HEK293 (cell line): ENCODE measurements around the gene RARS1.

ENCODE experiments used
- EGR2 ChIP-seq: fragments of 450-650 bp; formaldehyde crosslinking; IDR thresholded peaks from 2 replicates; pipeline ENCODE4 v1.5.1; 2016; ENCODE audit warnings: low read depth, missing biosample characterization, missing genetic modification characterization
- GLI2 ChIP-seq: fragments of 450-650 bp; formaldehyde crosslinking; IDR thresholded peaks from 2 replicates; pipeline ENCODE4; 2017; ENCODE audit warnings: missing biosample characterization, missing genetic modification characterization, low read depth, borderline replicate concordance
- HOXC10 ChIP-seq: sonication (generic); formaldehyde crosslinking; IDR thresholded peaks from 2 replicates; pipeline ENCODE4 v1.8.1; 2023; ENCODE audit warnings: mild to moderate bottlenecking, missing genetic modification reagents
- OVOL3 ChIP-seq: fragments of 450-650 bp; formaldehyde crosslinking; IDR thresholded peaks from 2 replicates; pipeline ENCODE4 v1.5.1; 2016; ENCODE audit warnings: missing biosample characterization, missing genetic modification characterization
- PRDM1 ChIP-seq: fragments of 450-650 bp; formaldehyde crosslinking; IDR thresholded peaks from 2 replicates; pipeline ENCODE4; 2016; ENCODE audit warnings: missing biosample characterization, missing genetic modification characterization
- WT1 ChIP-seq: fragments of 450-650 bp; formaldehyde crosslinking; IDR thresholded peaks from 2 replicates; pipeline ENCODE4 v1.5.1; 2016; ENCODE audit warnings: missing biosample characterization, missing genetic modification characterization
- ZFP37 ChIP-seq: fragments of 450-650 bp; formaldehyde crosslinking; IDR thresholded peaks from 2 replicates; pipeline ENCODE4 v1.5.1; 2016; ENCODE audit warnings: missing biosample characterization, missing genetic modification characterization
- ZIC2 ChIP-seq: fragments of 450-650 bp; formaldehyde crosslinking; IDR thresholded peaks from 2 replicates; pipeline ENCODE4 v1.5.1; 2016; ENCODE audit warnings: missing biosample characterization, missing genetic modification characterization
- ZNF138 ChIP-seq: fragments of 450-650 bp; formaldehyde crosslinking; IDR thresholded peaks from 2 replicates; pipeline ENCODE4 v1.5.1; 2016; ENCODE audit warnings: missing biosample characterization, missing genetic modification characterization, borderline replicate concordance
- ZNF169 ChIP-seq: fragments of 450-650 bp; formaldehyde crosslinking; IDR thresholded peaks from 2 replicates; pipeline ENCODE4 v1.5.1; 2016; ENCODE audit warnings: missing biosample characterization, missing genetic modification characterization
- ZNF175 ChIP-seq: fragments of 450-650 bp; formaldehyde crosslinking; IDR thresholded peaks from 2 replicates; pipeline ENCODE4 v1.5.1; 2016; ENCODE audit warnings: missing biosample characterization, missing genetic modification characterization
- ZNF354C ChIP-seq: fragments of 450-650 bp; formaldehyde crosslinking; IDR thresholded peaks from 2 replicates; pipeline ENCODE4 v1.5.1; 2016; ENCODE audit warnings: missing biosample characterization, missing genetic modification characterization, low read depth, borderline replicate concordance
- ZNF37A ChIP-seq: fragments of 450-650 bp; IDR thresholded peaks from 2 replicates; pipeline ENCODE4 v1.5.1; 2018; ENCODE audit warnings: missing biosample characterization, missing genetic modification characterization
- ZNF416 ChIP-seq: fragments of 450-650 bp; formaldehyde crosslinking; IDR thresholded peaks from 2 replicates; pipeline ENCODE4 v1.5.1; 2016; ENCODE audit warnings: missing biosample characterization, missing genetic modification characterization
- ZNF48 ChIP-seq: fragments of 450-650 bp; formaldehyde crosslinking; IDR thresholded peaks from 2 replicates; pipeline ENCODE4 v1.5.1; 2016; ENCODE audit warnings: missing biosample characterization, missing genetic modification characterization
- ZNF510 ChIP-seq: fragments of 450-650 bp; formaldehyde crosslinking; IDR thresholded peaks from 2 replicates; pipeline ENCODE4 v1.5.1; 2018; ENCODE audit warnings: mild to moderate bottlenecking, missing genetic modification characterization, missing biosample characterization; ENCODE audit not compliant: insufficient replicate concordance
- ZNF561 ChIP-seq: fragments of 450-650 bp; IDR thresholded peaks from 2 replicates; pipeline ENCODE4 v1.5.1; 2018; ENCODE audit warnings: missing biosample characterization, missing genetic modification characterization, borderline replicate concordance
- ZNF571 ChIP-seq: fragments of 450-650 bp; formaldehyde crosslinking; IDR thresholded peaks from 2 replicates; pipeline ENCODE4 v1.5.0; 2017; ENCODE audit warnings: missing biosample characterization, missing genetic modification characterization
- ZNF624 ChIP-seq: fragments of 450-650 bp; formaldehyde crosslinking; IDR thresholded peaks from 2 replicates; pipeline ENCODE4 v1.5.1; 2017; ENCODE audit warnings: missing biosample characterization, missing genetic modification characterization
- ZNF629 ChIP-seq: fragments of 450-650 bp; formaldehyde crosslinking; IDR thresholded peaks from 2 replicates; pipeline ENCODE4 v1.5.1; 2017; ENCODE audit warnings: missing biosample characterization, missing genetic modification characterization
- ZNF654 ChIP-seq: fragments of 450-650 bp; formaldehyde crosslinking; IDR thresholded peaks from 2 replicates; pipeline ENCODE4 v1.5.1; 2016; ENCODE audit warnings: low read depth, missing biosample characterization, missing genetic modification characterization
- ZNF677 ChIP-seq: fragments of 450-650 bp; IDR thresholded peaks from 2 replicates; pipeline ENCODE4 v1.5.0; 2018; ENCODE audit warnings: missing biosample characterization, mild to moderate bottlenecking, missing genetic modification characterization, moderate library complexity
- ZNF830 ChIP-seq: fragments of 450-650 bp; IDR thresholded peaks from 2 replicates; pipeline ENCODE4 v1.5.0; 2018; ENCODE audit warnings: missing biosample characterization, missing genetic modification characterization, low read depth, mild to moderate bottlenecking, moderate library complexity
- ZNF837 ChIP-seq: fragments of 450-650 bp; formaldehyde crosslinking; IDR thresholded peaks from 2 replicates; pipeline ENCODE4 v1.5.1; 2016; ENCODE audit warnings: missing biosample characterization, missing genetic modification characterization
- ZSCAN16 ChIP-seq: fragments of 450-650 bp; formaldehyde crosslinking; IDR thresholded peaks from 2 replicates; pipeline ENCODE4 v1.5.1; 2016; ENCODE audit warnings: missing biosample characterization, missing genetic modification characterization
- TF ChIP-seq, protein P1 (sequence below): fragments of 450-650 bp; formaldehyde crosslinking; IDR thresholded peaks from 2 replicates; pipeline ENCODE4 v1.5.1; 2016; ENCODE audit warnings: missing biosample characterization, missing genetic modification characterization
- TF ChIP-seq, protein P2 (sequence below): fragments of 450-650 bp; formaldehyde crosslinking; optimal IDR thresholded peaks from 2 replicates; pipeline ENCODE3; 2016; ENCODE audit warnings: missing biosample characterization, mild to moderate bottlenecking, missing genetic modification characterization
- TF ChIP-seq, protein P3 (sequence below): fragments of 450-650 bp; IDR thresholded peaks from 2 replicates; pipeline ENCODE4 v1.5.1; 2018; ENCODE audit warnings: missing biosample characterization, missing genetic modification characterization
- TF ChIP-seq, protein P4 (sequence below): fragments of 450-650 bp; formaldehyde crosslinking; IDR thresholded peaks from 2 replicates; pipeline ENCODE4 v1.5.1; 2016; ENCODE audit warnings: missing biosample characterization, missing genetic modification characterization, borderline replicate concordance
- TF ChIP-seq, protein P5 (sequence below): fragments of 450-650 bp; formaldehyde crosslinking; IDR thresholded peaks from 2 replicates; pipeline ENCODE4 v1.5.1; 2016; ENCODE audit warnings: missing biosample characterization, missing genetic modification characterization

The RARS1 gene

DNA sequence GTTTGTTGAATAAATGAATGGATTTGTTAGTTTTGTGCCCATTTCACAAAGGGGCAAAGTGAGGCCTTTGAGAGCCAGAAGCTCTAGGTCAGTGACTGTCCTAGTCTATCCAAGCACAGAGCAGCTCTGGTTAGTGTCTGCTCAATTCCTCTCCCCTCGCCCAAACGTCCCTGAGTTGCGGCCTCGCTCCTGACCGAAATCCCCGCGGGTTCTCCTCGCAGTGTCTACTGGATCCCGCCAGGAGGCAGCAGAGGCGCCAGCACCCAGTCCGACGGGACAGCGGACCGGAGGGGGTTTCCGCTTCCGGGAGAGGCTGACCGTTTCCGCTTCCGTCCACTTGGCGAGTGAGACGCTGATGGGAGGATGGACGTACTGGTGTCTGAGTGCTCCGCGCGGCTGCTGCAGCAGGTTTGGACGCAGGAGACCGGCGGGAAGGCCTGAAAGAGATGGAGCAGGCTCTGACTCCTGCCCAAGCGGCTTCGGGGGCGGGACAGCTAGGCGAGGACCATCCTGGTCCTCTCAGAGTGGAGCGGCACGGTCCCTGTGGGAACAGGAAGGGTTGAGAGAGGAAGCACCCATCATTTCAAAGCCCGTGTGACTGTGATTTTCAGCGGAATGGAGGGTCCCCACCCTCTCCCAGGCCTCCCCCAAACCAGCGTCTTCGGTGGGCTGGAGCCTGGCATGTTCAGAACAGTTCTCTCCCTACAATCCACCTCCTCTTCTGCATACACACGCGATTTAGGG, at the start of gene RARS1 (continued):
- TF ChIP-seq GLI2 = no peak
- TF ChIP-seq, protein P1, sequence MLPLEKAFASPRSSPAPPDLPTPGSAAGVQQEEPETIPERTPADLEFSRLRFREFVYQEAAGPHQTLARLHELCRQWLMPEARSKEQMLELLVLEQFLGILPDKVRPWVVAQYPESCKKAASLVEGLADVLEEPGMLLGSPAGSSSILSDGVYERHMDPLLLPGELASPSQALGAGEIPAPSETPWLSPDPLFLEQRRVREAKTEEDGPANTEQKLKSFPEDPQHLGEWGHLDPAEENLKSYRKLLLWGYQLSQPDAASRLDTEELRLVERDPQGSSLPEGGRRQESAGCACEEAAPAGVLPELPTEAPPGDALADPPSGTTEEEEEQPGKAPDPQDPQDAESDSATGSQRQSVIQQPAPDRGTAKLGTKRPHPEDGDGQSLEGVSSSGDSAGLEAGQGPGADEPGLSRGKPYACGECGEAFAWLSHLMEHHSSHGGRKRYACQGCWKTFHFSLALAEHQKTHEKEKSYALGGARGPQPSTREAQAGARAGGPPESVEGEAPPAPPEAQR = no peak
- TF ChIP-seq ZNF416 (tag by site-specific recombination) = no peak
- no peak for TF ChIP-seq ZNF830 (tag by site-specific recombination)
- TF ChIP-seq ZNF48 (tag by site-specific recombination) = no peak
- TF ChIP-seq, protein P2, sequence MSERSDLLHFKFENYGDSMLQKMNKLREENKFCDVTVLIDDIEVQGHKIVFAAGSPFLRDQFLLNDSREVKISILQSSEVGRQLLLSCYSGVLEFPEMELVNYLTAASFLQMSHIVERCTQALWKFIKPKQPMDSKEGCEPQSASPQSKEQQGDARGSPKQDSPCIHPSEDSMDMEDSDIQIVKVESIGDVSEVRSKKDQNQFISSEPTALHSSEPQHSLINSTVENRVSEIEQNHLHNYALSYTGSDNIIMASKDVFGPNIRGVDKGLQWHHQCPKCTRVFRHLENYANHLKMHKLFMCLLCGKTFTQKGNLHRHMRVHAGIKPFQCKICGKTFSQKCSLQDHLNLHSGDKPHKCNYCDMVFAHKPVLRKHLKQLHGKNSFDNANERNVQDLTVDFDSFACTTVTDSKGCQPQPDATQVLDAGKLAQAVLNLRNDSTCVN = peak; percentile 23
- no peak for TF ChIP-seq PRDM1
- TF ChIP-seq, protein P3, sequence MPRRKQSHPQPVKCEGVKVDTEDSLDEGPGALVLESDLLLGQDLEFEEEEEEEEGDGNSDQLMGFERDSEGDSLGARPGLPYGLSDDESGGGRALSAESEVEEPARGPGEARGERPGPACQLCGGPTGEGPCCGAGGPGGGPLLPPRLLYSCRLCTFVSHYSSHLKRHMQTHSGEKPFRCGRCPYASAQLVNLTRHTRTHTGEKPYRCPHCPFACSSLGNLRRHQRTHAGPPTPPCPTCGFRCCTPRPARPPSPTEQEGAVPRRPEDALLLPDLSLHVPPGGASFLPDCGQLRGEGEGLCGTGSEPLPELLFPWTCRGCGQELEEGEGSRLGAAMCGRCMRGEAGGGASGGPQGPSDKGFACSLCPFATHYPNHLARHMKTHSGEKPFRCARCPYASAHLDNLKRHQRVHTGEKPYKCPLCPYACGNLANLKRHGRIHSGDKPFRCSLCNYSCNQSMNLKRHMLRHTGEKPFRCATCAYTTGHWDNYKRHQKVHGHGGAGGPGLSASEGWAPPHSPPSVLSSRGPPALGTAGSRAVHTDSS (tag by site-specific recombination) = no peak
- TF ChIP-seq ZNF571 (tag by site-specific recombination) = no peak
- TF ChIP-seq ZNF510 (tag by site-specific recombination) = no peak
- TF ChIP-seq HOXC10 (CRISPR knock-in tag) = no peak
- TF ChIP-seq ZFP37 (tag by site-specific recombination) = 0 out of 2 replicates have a peak, but pooled peaks have one; percentile 39
- TF ChIP-seq ZNF37A = no peak
- no peak for TF ChIP-seq ZNF677 (tag by site-specific recombination)
- TF ChIP-seq, protein P4, sequence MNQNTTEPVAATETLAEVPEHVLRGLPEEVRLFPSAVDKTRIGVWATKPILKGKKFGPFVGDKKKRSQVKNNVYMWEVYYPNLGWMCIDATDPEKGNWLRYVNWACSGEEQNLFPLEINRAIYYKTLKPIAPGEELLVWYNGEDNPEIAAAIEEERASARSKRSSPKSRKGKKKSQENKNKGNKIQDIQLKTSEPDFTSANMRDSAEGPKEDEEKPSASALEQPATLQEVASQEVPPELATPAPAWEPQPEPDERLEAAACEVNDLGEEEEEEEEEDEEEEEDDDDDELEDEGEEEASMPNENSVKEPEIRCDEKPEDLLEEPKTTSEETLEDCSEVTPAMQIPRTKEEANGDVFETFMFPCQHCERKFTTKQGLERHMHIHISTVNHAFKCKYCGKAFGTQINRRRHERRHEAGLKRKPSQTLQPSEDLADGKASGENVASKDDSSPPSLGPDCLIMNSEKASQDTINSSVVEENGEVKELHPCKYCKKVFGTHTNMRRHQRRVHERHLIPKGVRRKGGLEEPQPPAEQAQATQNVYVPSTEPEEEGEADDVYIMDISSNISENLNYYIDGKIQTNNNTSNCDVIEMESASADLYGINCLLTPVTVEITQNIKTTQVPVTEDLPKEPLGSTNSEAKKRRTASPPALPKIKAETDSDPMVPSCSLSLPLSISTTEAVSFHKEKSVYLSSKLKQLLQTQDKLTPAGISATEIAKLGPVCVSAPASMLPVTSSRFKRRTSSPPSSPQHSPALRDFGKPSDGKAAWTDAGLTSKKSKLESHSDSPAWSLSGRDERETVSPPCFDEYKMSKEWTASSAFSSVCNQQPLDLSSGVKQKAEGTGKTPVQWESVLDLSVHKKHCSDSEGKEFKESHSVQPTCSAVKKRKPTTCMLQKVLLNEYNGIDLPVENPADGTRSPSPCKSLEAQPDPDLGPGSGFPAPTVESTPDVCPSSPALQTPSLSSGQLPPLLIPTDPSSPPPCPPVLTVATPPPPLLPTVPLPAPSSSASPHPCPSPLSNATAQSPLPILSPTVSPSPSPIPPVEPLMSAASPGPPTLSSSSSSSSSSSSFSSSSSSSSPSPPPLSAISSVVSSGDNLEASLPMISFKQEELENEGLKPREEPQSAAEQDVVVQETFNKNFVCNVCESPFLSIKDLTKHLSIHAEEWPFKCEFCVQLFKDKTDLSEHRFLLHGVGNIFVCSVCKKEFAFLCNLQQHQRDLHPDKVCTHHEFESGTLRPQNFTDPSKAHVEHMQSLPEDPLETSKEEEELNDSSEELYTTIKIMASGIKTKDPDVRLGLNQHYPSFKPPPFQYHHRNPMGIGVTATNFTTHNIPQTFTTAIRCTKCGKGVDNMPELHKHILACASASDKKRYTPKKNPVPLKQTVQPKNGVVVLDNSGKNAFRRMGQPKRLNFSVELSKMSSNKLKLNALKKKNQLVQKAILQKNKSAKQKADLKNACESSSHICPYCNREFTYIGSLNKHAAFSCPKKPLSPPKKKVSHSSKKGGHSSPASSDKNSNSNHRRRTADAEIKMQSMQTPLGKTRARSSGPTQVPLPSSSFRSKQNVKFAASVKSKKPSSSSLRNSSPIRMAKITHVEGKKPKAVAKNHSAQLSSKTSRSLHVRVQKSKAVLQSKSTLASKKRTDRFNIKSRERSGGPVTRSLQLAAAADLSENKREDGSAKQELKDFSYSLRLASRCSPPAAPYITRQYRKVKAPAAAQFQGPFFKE (tag by site-specific recombination) = no peak
- peak; percentile 80 for TF ChIP-seq ZNF629 (tag by site-specific recombination)
- TF ChIP-seq ZNF837 (tag by site-specific recombination) = no peak
- TF ChIP-seq EGR2 = no peak
- TF ChIP-seq ZNF138 (tag by site-specific recombination) = no peak
- TF ChIP-seq, protein P5, sequence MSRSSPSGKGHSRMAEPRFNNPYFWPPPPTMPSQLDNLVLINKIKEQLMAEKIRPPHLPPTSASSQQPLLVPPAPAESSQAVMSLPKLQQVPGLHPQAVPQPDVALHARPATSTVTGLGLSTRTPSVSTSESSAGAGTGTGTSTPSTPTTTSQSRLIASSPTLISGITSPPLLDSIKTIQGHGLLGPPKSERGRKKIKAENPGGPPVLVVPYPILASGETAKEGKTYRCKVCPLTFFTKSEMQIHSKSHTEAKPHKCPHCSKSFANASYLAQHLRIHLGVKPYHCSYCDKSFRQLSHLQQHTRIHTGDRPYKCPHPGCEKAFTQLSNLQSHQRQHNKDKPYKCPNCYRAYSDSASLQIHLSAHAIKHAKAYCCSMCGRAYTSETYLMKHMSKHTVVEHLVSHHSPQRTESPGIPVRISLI = no peak
- no peak for TF ChIP-seq ZSCAN16 (tag by site-specific recombination)
- no peak for TF ChIP-seq ZNF624
- no peak for TF ChIP-seq ZNF169 (tag by site-specific recombination)
- TF ChIP-seq ZNF175 (tag by site-specific recombination) = no peak
- no peak for TF ChIP-seq ZNF354C (tag by site-specific recombination)
- peak; percentile 26; the same call in 1 of the 2 replicates for TF ChIP-seq OVOL3 (tag by site-specific recombination)
- peak; percentile 44 for TF ChIP-seq ZNF654 (tag by site-specific recombination)
- TF ChIP-seq ZNF561 (tag by site-specific recombination) = no peak
- TF ChIP-seq WT1 (tag by site-specific recombination) = no peak
- no peak for TF ChIP-seq ZIC2 (tag by site-specific recombination)
